ENCODE results near the gene DOCK1.

DOCK1 gene

GRCh38 chr10:127123626-127124025 lies 218.4 kb downstream of the DOCK1 start:
- Histone ChIP-seq H3K9ac (ENCODE audit: low read length) (no peak overlapping the region), H3K4me3 (ENCODE audit: low read depth, low read length) (no peak overlapping the region), H4K12ac (ENCODE audit: low read depth, low read length) (no peak overlapping the region), H3K9me3 (ENCODE audit: insufficient read depth, low read depth, low read length) (peaks cover 2% of the 10 kb centered on the region), H2BK120ac (ENCODE audit: insufficient read depth, low read length, poor library complexity) (no peak overlapping the region), H3K27ac (ENCODE audit: low read depth, low read length) (no peak overlapping the region), H3K79me2 (ENCODE audit: control insufficient read depth, insufficient read depth, low read length, poor library complexity) (no peaks in the 10 kb centered on the region), H3K4ac (ENCODE audit: low read depth, low read length) (no peak overlapping the region), H3K27me3 (ENCODE audit: insufficient read depth, low read length) (no peaks in the 10 kb centered on the region), H3K14ac (ENCODE audit: low read length) (no peak overlapping the region), H3K79me1 (ENCODE audit: low read length) (no peaks in the 10 kb centered on the region), H2BK12ac (ENCODE audit: low read length) (no peak overlapping the region), H4K91ac (ENCODE audit: low read depth, low read length) (no peak overlapping the region), H3K36me3 (ENCODE audit: control insufficient read depth in 1 of 2, insufficient read depth in 2 of 2, low read length in 2 of 2) (peaks cover 15 to 23% of the 10 kb centered on the region in 2 experiments), H3K4me2 (ENCODE audit: low read length) (no peak overlapping the region), H2AFZ (ENCODE audit: insufficient read depth, low read length, poor library complexity) (no peak overlapping the region), H2BK5ac (ENCODE audit: low read depth, low read length, poor library complexity) (no peak overlapping the region), H2AK5ac (ENCODE audit: low read length) (no peak overlapping the region), H3K18ac (ENCODE audit: low read length) (no peak overlapping the region), H3K23ac (ENCODE audit: low read length) (no peak overlapping the region), H3K4me1 (ENCODE audit: control insufficient read depth in 1 of 2, insufficient read depth in 2 of 2, low read length in 2 of 2) (no peaks in the 10 kb centered on the region), H4K8ac (ENCODE audit: low read depth, low read length) (no peak overlapping the region)
- no CpG with 5 or more reads among the region's 6 CpGs for WGBS (ENCODE audit: extremely low coverage, insufficient coverage, insufficient read length)
- DNase-seq: no peak

GRCh38 chr10:127125331-127125730 lies 220.1 kb downstream of the DOCK1 start:
- no peak overlapping the region for H3K4me2 ChIP-seq (ENCODE audit: low read length)
- H4K12ac ChIP-seq (ENCODE audit: low read depth, low read length): no peak overlapping the region
- no peaks in the 10 kb centered on the region for H3K27me3 ChIP-seq (ENCODE audit: insufficient read depth, low read length)
- H3K14ac ChIP-seq (ENCODE audit: low read length): no peak overlapping the region
- no peak overlapping the region for H2BK120ac ChIP-seq (ENCODE audit: insufficient read depth, low read length, poor library complexity)
- H3K79me2 ChIP-seq (ENCODE audit: control insufficient read depth, insufficient read depth, low read length, poor library complexity): no peaks in the 10 kb centered on the region
- H2BK5ac ChIP-seq (ENCODE audit: low read depth, low read length, poor library complexity): no peak overlapping the region
- H3K9ac ChIP-seq (ENCODE audit: low read length): no peak overlapping the region
- no peak overlapping the region for H2AFZ ChIP-seq (ENCODE audit: insufficient read depth, low read length, poor library complexity)
- no peak overlapping the region for H3K23ac ChIP-seq (ENCODE audit: low read length)
- no peak overlapping the region for H3K4ac ChIP-seq (ENCODE audit: low read depth, low read length)
- peaks cover 17 to 24% of the 10 kb centered on the region in 2 experiments for H3K36me3 ChIP-seq (ENCODE audit: control insufficient read depth in 1 of 2, insufficient read depth in 2 of 2, low read length in 2 of 2)
- DNase-seq: no peak
- WGBS (ENCODE audit: extremely low coverage, insufficient coverage, insufficient read length): no CpG with 5 or more reads among the region's 9 CpGs
- no peak overlapping the region for H2BK12ac ChIP-seq (ENCODE audit: low read length)
- no peaks in the 10 kb centered on the region for H3K4me1 ChIP-seq (ENCODE audit: control insufficient read depth in 1 of 2, insufficient read depth in 2 of 2, low read length in 2 of 2)
- H4K8ac ChIP-seq (ENCODE audit: low read depth, low read length): no peak overlapping the region
- no peak overlapping the region for H3K18ac ChIP-seq (ENCODE audit: low read length)
- H4K91ac ChIP-seq (ENCODE audit: low read depth, low read length): no peak overlapping the region
- H3K9me3 ChIP-seq (ENCODE audit: insufficient read depth, low read depth, low read length): no peaks in the 10 kb centered on the region
- no peaks in the 10 kb centered on the region for H3K79me1 ChIP-seq (ENCODE audit: low read length)
- no peak overlapping the region for H3K4me3 ChIP-seq (ENCODE audit: low read depth, low read length)
- H2AK5ac ChIP-seq (ENCODE audit: low read length): no peak overlapping the region
- H3K27ac ChIP-seq (ENCODE audit: low read depth, low read length): no peak overlapping the region

GRCh38 chr10:127127822-127128221 lies 222.6 kb downstream of the DOCK1 start:
- no peak overlapping the region for H4K12ac ChIP-seq (ENCODE audit: low read depth, low read length)
- H4K91ac ChIP-seq (ENCODE audit: low read depth, low read length): no peak overlapping the region
- no peak overlapping the region for H2BK120ac ChIP-seq (ENCODE audit: insufficient read depth, low read length, poor library complexity)
- no peak overlapping the region for H3K18ac ChIP-seq (ENCODE audit: low read length)
- peaks cover 21 to 31% of the 10 kb centered on the region in 2 experiments for H3K36me3 ChIP-seq (ENCODE audit: control insufficient read depth in 1 of 2, insufficient read depth in 2 of 2, low read length in 2 of 2)
- no peak overlapping the region for H2BK5ac ChIP-seq (ENCODE audit: low read depth, low read length, poor library complexity)
- no peaks in the 10 kb centered on the region for H3K27me3 ChIP-seq (ENCODE audit: insufficient read depth, low read length)
- H3K4ac ChIP-seq (ENCODE audit: low read depth, low read length): no peak overlapping the region
- no peak overlapping the region for H3K4me2 ChIP-seq (ENCODE audit: low read length)
- H4K8ac ChIP-seq (ENCODE audit: low read depth, low read length): no peak overlapping the region
- no peak for DNase-seq
- no peak overlapping the region for H3K9ac ChIP-seq (ENCODE audit: low read length)
- H3K27ac ChIP-seq (ENCODE audit: low read depth, low read length): no peak overlapping the region
- no peaks in the 10 kb centered on the region for H3K79me2 ChIP-seq (ENCODE audit: control insufficient read depth, insufficient read depth, low read length, poor library complexity)
- no peak overlapping the region for H2BK12ac ChIP-seq (ENCODE audit: low read length)
- H2AFZ ChIP-seq (ENCODE audit: insufficient read depth, low read length, poor library complexity): no peak overlapping the region
- no peak overlapping the region for H3K14ac ChIP-seq (ENCODE audit: low read length)
- no peak overlapping the region for H2AK5ac ChIP-seq (ENCODE audit: low read length)
- no peaks in the 10 kb centered on the region for H3K79me1 ChIP-seq (ENCODE audit: low read length)
- no peak overlapping the region for H3K4me3 ChIP-seq (ENCODE audit: low read depth, low read length)
- WGBS (ENCODE audit: extremely low coverage, insufficient coverage, insufficient read length): no CpG with 5 or more reads among the region's 1 CpG
- H3K23ac ChIP-seq (ENCODE audit: low read length): no peak overlapping the region
- no peaks in the 10 kb centered on the region for H3K4me1 ChIP-seq (ENCODE audit: control insufficient read depth in 1 of 2, insufficient read depth in 2 of 2, low read length in 2 of 2)
- H3K9me3 ChIP-seq (ENCODE audit: insufficient read depth, low read depth, low read length): no peaks in the 10 kb centered on the region

- Histone ChIP-seq H4K8ac (ENCODE audit: low read depth, low read length) (no peak overlapping the region), H3K4me2 (ENCODE audit: low read length) (no peak overlapping the region), H3K18ac (ENCODE audit: low read length) (no peak overlapping the region), H4K12ac (ENCODE audit: low read depth, low read length) (no peak overlapping the region), H3K27ac (ENCODE audit: low read depth, low read length) (no peak overlapping the region), H3K4me1 (ENCODE audit: control insufficient read depth in 1 of 2, insufficient read depth in 2 of 2, low read length in 2 of 2) (no peaks in the 10 kb centered on the region), H2AFZ (ENCODE audit: insufficient read depth, low read length, poor library complexity) (no peak overlapping the region), H3K9me3 (ENCODE audit: insufficient read depth, low read depth, low read length) (no peaks in the 10 kb centered on the region), H4K91ac (ENCODE audit: low read depth, low read length) (no peak overlapping the region), H2BK120ac (ENCODE audit: insufficient read depth, low read length, poor library complexity) (no peak overlapping the region), H3K14ac (ENCODE audit: low read length) (no peak overlapping the region), H3K79me2 (ENCODE audit: control insufficient read depth, insufficient read depth, low read length, poor library complexity) (no peaks in the 10 kb centered on the region), H3K79me1 (ENCODE audit: low read length) (no peaks in the 10 kb centered on the region), H2BK5ac (ENCODE audit: low read depth, low read length, poor library complexity) (no peak overlapping the region), H3K27me3 (ENCODE audit: insufficient read depth, low read length) (no peaks in the 10 kb centered on the region), H2AK5ac (ENCODE audit: low read length) (no peak overlapping the region), H2BK12ac (ENCODE audit: low read length) (no peak overlapping the region), H3K36me3 (ENCODE audit: control insufficient read depth in 1 of 2, insufficient read depth in 2 of 2, low read length in 2 of 2) (peaks cover 21 to 28% of the 10 kb centered on the region in 2 experiments), H3K4ac (ENCODE audit: low read depth, low read length) (no peak overlapping the region), H3K9ac (ENCODE audit: low read length) (no peak overlapping the region), H3K4me3 (ENCODE audit: low read depth, low read length) (no peak overlapping the region), H3K23ac (ENCODE audit: low read length) (no peak overlapping the region)
- WGBS (ENCODE audit: extremely low coverage, insufficient coverage, insufficient read length): no CpG with 5 or more reads among the region's 5 CpGs
- no peak for DNase-seq
Measured at GRCh38 chr10:127129104-127129503, 223.9 kb downstream of the DOCK1 start.

Measured in trophoblast cell (in vitro differentiated cells and primary cell).